Endothelial cell of umbilical vein (primary cell): ENCODE data around the gene DLL1. TPM values are rescaled to one million over a fixed set of nuclear protein-coding genes. Genes with fewer than 3 reads are reported as not detected.

Source experiments
- BruUV-seq: library from RNA; stranded (reverse); fragments of 400-500 nt; replicated peaks from 2 replicates; lab custom pipeline; 2021; lab: Mats Ljungman, UMichigan
- CTCF ChIA-PET: fragments of 300-600, 350-600 bp; sonication (Branson Sonifier 250); formaldehyde crosslinking; loops from one replicate; lab custom pipeline; 2021; ENCODE audit warnings: antibody characterized with exemption, inconsistent platforms; lab: Charles Lee
- POLR2A ChIA-PET: fragments of 300-600, 350-600 bp; sonication (Branson Sonifier 250); formaldehyde crosslinking; loops from one replicate; lab custom pipeline; 2021; ENCODE audit warnings: antibody characterized with exemption, inconsistent platforms; lab: Charles Lee
- DNase-seq: peaks from one replicate; pipeline ENCODE4 v3.0.0-alpha.2; 2011; ENCODE audit warnings: low read depth, low spot score
- FAIRE-seq: peaks from 2 replicates; lab custom pipeline; 2011; peaks lifted over from hg19 to GRCh38; lab: Jason Lieb, UNC
- H2AFZ ChIP-seq: 2 replicates; pipeline ENCODE4 v1.6.0; 2012; ENCODE audit warnings: low read depth, low read length, control low read depth, inconsistent platforms
- H3K27ac ChIP-seq: 2 replicates; pipeline ENCODE4 v1.5.1; 2011; ENCODE audit warnings: low read depth, mild to moderate bottlenecking, control low read depth, low read length, moderate library complexity; ENCODE audit not compliant: insufficient read depth
- H3K27me3 ChIP-seq, 2 experiments: 2 replicates each; pipeline versions ENCODE4 v1.6.0 to v1.6.1; 2011; ENCODE audit warnings: low read length in 2 of 2, mixed read lengths in 1 of 2; ENCODE audit not compliant: control insufficient read depth in 2 of 2, insufficient read depth in 2 of 2
- H3K36me3 ChIP-seq, 2 experiments: 2 replicates in 1 of 2; 3 replicates in 1 of 2; pipeline ENCODE4 v1.5.1; 2011; ENCODE audit warnings: low read length in 2 of 2, mild to moderate bottlenecking in 1 of 2, moderate library complexity in 1 of 2; ENCODE audit not compliant: control insufficient read depth in 2 of 2, insufficient read depth in 2 of 2; ENCODE audit errors: extremely low read depth in 1 of 2
- H3K4me1 ChIP-seq: 3 replicates; pipeline ENCODE4 v1.5.1; 2011; ENCODE audit warnings: mild to moderate bottlenecking, low read length; ENCODE audit not compliant: control insufficient read depth, insufficient read depth; ENCODE audit errors: extremely low read depth
- H3K4me2 ChIP-seq: 2 replicates; pipeline ENCODE4 v1.6.1; 2011; ENCODE audit warnings: low read length, control low read depth, mixed read lengths; ENCODE audit not compliant: insufficient read depth
- H3K4me3 ChIP-seq, 3 experiments: fragments of 200-600 bp in 1 of 3; sonication (generic), shearing (Covaris generic) in 1 of 3; replicated peaks in 1 of 3; 2 replicates each; pipeline ENCODE4 v1.5.1; 2011 to 2016; ENCODE audit warnings: control low read depth in 3 of 3, low read length in 3 of 3, mild to moderate bottlenecking in 2 of 3, inconsistent platforms in 1 of 3, low read depth in 1 of 3, moderate library complexity in 1 of 3; ENCODE audit not compliant: insufficient read depth in 1 of 3
- H3K79me2 ChIP-seq: 2 replicates; pipeline ENCODE4 v1.6.0; 2012; ENCODE audit warnings: low read length, inconsistent platforms; ENCODE audit not compliant: control insufficient read depth, insufficient read depth
- H3K9ac ChIP-seq: replicated peaks from 2 replicates; pipeline ENCODE3; 2011; ENCODE audit warnings: low read length, control low read depth; ENCODE audit not compliant: insufficient read depth; ENCODE audit errors: extremely low read depth
- H3K9me1 ChIP-seq: replicated peaks from 3 replicates; pipeline ENCODE4 v1.6.0; 2011; ENCODE audit warnings: mild to moderate bottlenecking, low read length; ENCODE audit not compliant: control insufficient read depth, insufficient read depth; ENCODE audit errors: extremely low read depth
- H3K9me3 ChIP-seq: replicated peaks from 2 replicates; pipeline ENCODE4 v1.5.1; 2012; ENCODE audit warnings: low read length, inconsistent platforms; ENCODE audit not compliant: control insufficient read depth, insufficient read depth
- H4K20me1 ChIP-seq: replicated peaks from 2 replicates; pipeline ENCODE3; 2011; ENCODE audit warnings: mild to moderate bottlenecking, low read length; ENCODE audit not compliant: control insufficient read depth, insufficient read depth; ENCODE audit errors: extremely low read depth
- CTCF ChIP-seq, 2 donors: IDR thresholded peaks; 1 replicate in 1 of 2; 2 replicates in 1 of 2; pipeline ENCODE4 v1.5.1; 2011; ENCODE audit warnings: low read length in 2 of 2, mild to moderate bottlenecking in 2 of 2, moderate library complexity in 2 of 2, control low read depth in 1 of 2, inconsistent platforms in 1 of 2, low read depth in 1 of 2; ENCODE audit not compliant: insufficient read depth in 1 of 2; ENCODE audit errors: extremely low read depth in 1 of 2
- EZH2 ChIP-seq: IDR thresholded peaks from 2 replicates; pipeline ENCODE4 v1.6.1; 2012; ENCODE audit warnings: borderline replicate concordance, low read depth, mild to moderate bottlenecking, moderate library complexity, low read length, inconsistent platforms; ENCODE audit not compliant: severe bottlenecking
- FOS ChIP-seq: IDR thresholded peaks from 2 replicates; pipeline ENCODE4 v1.6.1; 2011; ENCODE audit warnings: mild to moderate bottlenecking, low read length, moderate library complexity, borderline replicate concordance; ENCODE audit not compliant: insufficient read depth
- GATA2 ChIP-seq: IDR thresholded peaks from 2 replicates; pipeline ENCODE4 v1.7.0; 2011; ENCODE audit warnings: low read depth, mild to moderate bottlenecking, moderate library complexity, mixed read lengths, low read length; ENCODE audit not compliant: insufficient read length, insufficient read depth
- JUN ChIP-seq: IDR thresholded peaks from 2 replicates; pipeline ENCODE4 v1.6.1; 2011; ENCODE audit warnings: borderline replicate concordance, low read depth; ENCODE audit not compliant: insufficient read length, insufficient read depth
- MAX ChIP-seq: IDR thresholded peaks from 2 replicates; pipeline ENCODE4 v1.6.1; 2011; ENCODE audit not compliant: insufficient read depth, insufficient read length
- MYC ChIP-seq: IDR thresholded peaks from one replicate; pipeline ENCODE4 v1.6.1; 2011; ENCODE audit warnings: mild to moderate bottlenecking, low read depth, low read length
- POLR2A ChIP-seq: IDR thresholded peaks from 2 replicates; pipeline ENCODE4 v1.6.1; 2012; ENCODE audit warnings: low read depth, mild to moderate bottlenecking, control low read depth, low read length
- POLR2AphosphoS5 ChIP-seq: IDR thresholded peaks from 2 replicates; pipeline ENCODE4 v1.6.1; 2012; ENCODE audit warnings: low read depth, mild to moderate bottlenecking, control low read depth, low read length, moderate library complexity; ENCODE audit not compliant: insufficient read depth
- dilution Hi-C: fragments of 300-500 bp; cut with MboI; formaldehyde crosslinking; loops from one replicate; pipeline ENCODE4 v1.15.0; 2019; ENCODE audit warnings: low sequenced_read_pairs; ENCODE audit not compliant: extremely low pct_ligation_motif_present
- intact Hi-C: fragments of 100-400 bp; cut with micrococcal nuclease; formaldehyde crosslinking; loops from one replicate; pipeline ENCODE4 v1.10.0; 2022
- polyA plus RNA-seq, 4 experiments: library from polyadenylated mRNA; depleted of rRNA in 3 of 4; stranded (reverse) in 3 of 4; unstranded in 1 of 4; fragments of >200 nt; gene quantifications; 2 replicates each; pipeline versions ENCODE4 v1.2.1 to v1.2.3, GENCODE V29; 2011 to 2012; ENCODE audit warnings: missing spikeins in 1 of 4
- total RNA-seq: library from RNA; stranded (reverse); gene quantifications from 2 replicates; pipeline ENCODE4 v1.2.3, GENCODE V29; 2021

Gene DLL1
- total and polyA plus RNA-seq, 2 donors (not counting 3 experiments of a cell fraction or from before 2014, with no cell fraction given) = 1.4 to 2.3 TPM

- Histone ChIP-seq H3K4me1 (peaks cover 4% of the 10 kb centered on the region), H3K9me3 (no peaks in the 10 kb centered on the region), H3K27me3 (peaks cover 2 to 17% of the 10 kb centered on the region in 2 experiments), H3K27ac (no peak overlapping the region), H3K4me3 (no peak overlapping the region), H3K9ac (no peak overlapping the region), H2AFZ (no peak overlapping the region), H3K4me2 (no peak overlapping the region), H3K9me1 (no peaks in the 10 kb centered on the region), H3K36me3 (peaks cover 0 to 3% of the 10 kb centered on the region in 2 experiments), H3K79me2 (no peaks in the 10 kb centered on the region), H4K20me1 (no peaks in the 10 kb centered on the region)
- CTCF ChIA-PET = interaction anchor here (1.1 to 1.6 kb wide), 3 partner anchors 13 to 446 kb away, joined by 3 to 7 read pairs (median 4); no protein-coding TSS in a partner anchor
- TF ChIP-seq MYC = no peak
- TF ChIP-seq POLR2AphosphoS5 = no peak
- TF ChIP-seq MAX = no peak
- TF ChIP-seq POLR2A = no peak
- no peak for TF ChIP-seq JUN
- TF ChIP-seq GATA2 = no peak
- no peak for TF ChIP-seq CTCF (IDR thresholded peaks at IDR 0.05; ENCODE audit: extremely low read depth in 1 of 2, insufficient read depth in 1 of 2, low read depth in 1 of 2, low read length in 2 of 2)
- TF ChIP-seq EZH2 = no peak
- TF ChIP-seq FOS = no peak
- no peak for DNase-seq
- dilution Hi-C loops = no loop called here
- FAIRE-seq = no peak
- POLR2A ChIA-PET = no interaction called here
- intact Hi-C loops = no loop called here
- no TSS peak for BruUV-seq
Measured at GRCh38 chr6:170277893-170278742, 12.8 kb downstream of the DLL1 start.
